ENCODE measurements around the gene FGD4. TPM values are rescaled to one million over a fixed set of nuclear protein-coding genes. Genes with fewer than 3 reads are reported as not detected.

The FGD4 gene
- polyA plus RNA-seq, 3 donors: 4.1 to 7.7 (median 5.7) TPM

- 65 to 83% (median 66%) methylated on average over 2 of the region's 2 CpGs for WGBS, 3 donors
- H3K27ac ChIP-seq (ENCODE audit: low read depth, low read length): no peak overlapping the region
These were observed 78.4 kb downstream of the FGD4 start for GRCh38 chr12:32477714-32478113.

- WGBS, 3 donors: 90 to 94% (median 93%) methylated on average over 7 of the region's 7 CpGs
- no peak overlapping the region for H3K27ac ChIP-seq (ENCODE audit: low read depth, low read length)
These were observed 78.8 kb downstream of the FGD4 start for GRCh38 chr12:32478166-32478565.

- 44 to 86% (median 79%) methylated on average over 5 of the region's 5 CpGs for WGBS, 3 donors
- no peak overlapping the region for H3K27ac ChIP-seq (ENCODE audit: low read depth, low read length)
These were observed 79.7 kb downstream of the FGD4 start for GRCh38 chr12:32478858-32479725.

DNA sequence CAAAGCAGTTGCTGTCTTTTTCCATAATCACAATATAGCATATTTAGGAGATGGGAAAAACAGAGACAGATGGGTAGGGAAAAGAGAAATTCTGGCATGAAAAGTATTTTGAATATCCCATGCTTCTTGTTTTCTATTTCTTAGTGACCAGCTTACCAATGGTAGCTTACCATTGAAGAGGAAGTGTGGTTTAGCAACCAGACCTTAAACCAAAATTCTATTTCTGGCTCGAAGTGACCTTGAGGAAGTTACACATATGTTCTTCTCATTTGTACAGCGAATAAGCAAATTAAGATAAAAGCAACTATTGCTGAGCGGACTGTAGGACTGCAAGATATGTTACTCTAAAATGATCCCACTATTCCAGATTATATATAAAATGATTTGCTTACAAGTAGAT, 82.9 kb downstream of the FGD4 start:
- no peak overlapping the region for H3K27ac ChIP-seq (ENCODE audit: low read depth, low read length)
- WGBS, 3 donors: 18 to 31% (median 27%) methylated on average over 3 of the region's 3 CpGs

- H3K27ac ChIP-seq (ENCODE audit: low read depth, low read length): no peak overlapping the region
These were observed 84.1 kb downstream of the FGD4 start for GRCh38 chr12:32483499-32483898.

DNA sequence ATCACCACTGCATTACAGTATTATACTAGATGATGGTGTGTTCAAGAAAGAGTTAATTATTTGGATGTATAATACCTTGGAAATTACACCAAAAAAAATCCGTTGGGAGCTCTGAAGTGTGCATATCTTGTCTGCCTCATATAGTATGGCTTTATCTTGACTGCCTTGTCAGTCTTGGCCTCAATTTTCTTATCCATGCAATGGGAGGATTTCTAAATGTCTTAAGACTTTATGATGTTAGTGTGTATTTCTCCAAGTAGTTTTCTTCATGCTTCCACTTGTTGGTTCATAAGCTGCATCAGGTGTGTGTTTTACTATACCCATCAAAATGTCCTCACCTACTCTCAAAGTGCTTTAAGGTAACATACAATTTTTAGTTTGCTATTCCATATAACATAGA, 84.6 kb downstream of the FGD4 start:
- 30 to 50% (median 41%) methylated on average over 1 of the region's 1 CpG for WGBS, 3 donors
- no peak overlapping the region for H3K27ac ChIP-seq (ENCODE audit: low read depth, low read length)

- H3K27ac ChIP-seq (ENCODE audit: low read depth, low read length): no peak overlapping the region
- 6 to 28% (median 18%) methylated on average over 2 of the region's 2 CpGs for WGBS, 3 donors
These were observed 86.8 kb downstream of the FGD4 start for GRCh38 chr12:32486158-32486557.

- H3K27ac ChIP-seq (ENCODE audit: low read depth, low read length): no peak overlapping the region
- WGBS, 3 donors: 34 to 77% (median 61%) methylated on average over 2 of the region's 2 CpGs
These were observed 88.8 kb downstream of the FGD4 start for GRCh38 chr12:32488132-32488531.

- no peak overlapping the region for H3K27ac ChIP-seq (ENCODE audit: low read depth, low read length)
- WGBS, 3 donors: 67 to 83% (median 73%) methylated on average over 2 of the region's 2 CpGs
These were observed 89.7 kb downstream of the FGD4 start for GRCh38 chr12:32489070-32489469.

GRCh38 chr12:32490801-32491200, 91.4 kb downstream of the FGD4 start:
- WGBS, 3 donors: 89 to 100% (median 94%) methylated on average over 2 of the region's 2 CpGs
- H3K27ac ChIP-seq (ENCODE audit: low read depth, low read length): no peak overlapping the region

GRCh38 chr12:32493282-32493681, 93.9 kb downstream of the FGD4 start:
- no peak overlapping the region for H3K27ac ChIP-seq (ENCODE audit: low read depth, low read length)
- WGBS, 3 donors: 56 to 71% (median 63%) methylated on average over 4 of the region's 4 CpGs

GRCh38 chr12:32494656-32495055, 95.3 kb downstream of the FGD4 start:
- H3K27ac ChIP-seq (ENCODE audit: low read depth, low read length): no peak overlapping the region

- no peak overlapping the region for H3K27ac ChIP-seq (ENCODE audit: low read depth, low read length)
These were observed 97.6 kb downstream of the FGD4 start for GRCh38 chr12:32496946-32497345.

DNA sequence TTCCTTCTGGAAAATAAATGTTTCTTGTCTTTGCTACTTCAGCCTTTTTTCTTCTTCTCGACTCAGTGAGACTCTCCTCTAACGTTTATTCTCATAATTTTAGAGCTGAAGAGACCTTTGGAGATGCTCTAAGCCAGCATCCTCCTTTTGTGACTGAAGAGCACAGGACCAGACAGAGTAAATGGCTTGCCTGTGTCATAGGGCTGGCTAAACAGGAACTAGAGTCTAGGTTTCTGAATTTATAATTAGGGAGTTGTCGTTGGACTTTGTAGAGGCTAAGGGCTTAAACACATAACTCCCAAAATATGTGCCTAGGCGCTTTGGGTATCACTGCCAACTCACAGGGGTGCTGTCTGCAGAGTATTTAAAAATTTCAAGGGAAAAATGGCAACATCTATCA, 98.5 kb downstream of the FGD4 start:
- H3K27ac ChIP-seq (ENCODE audit: low read depth, low read length): no peak overlapping the region
- WGBS, 3 donors: 61 to 84% (median 68%) methylated on average over 4 of the region's 4 CpGs

- no peak overlapping the region for H3K27ac ChIP-seq (ENCODE audit: low read depth, low read length)
- WGBS, 3 donors: 45 to 95% (median 86%) methylated on average over 6 of the region's 6 CpGs
These were observed 99.7 kb downstream of the FGD4 start for GRCh38 chr12:32499048-32499447.

- WGBS, 3 donors: 11 to 37% (median 26%) methylated on average over 6 of the region's 6 CpGs
- H3K27ac ChIP-seq (ENCODE audit: low read depth, low read length): no peak overlapping the region
These were observed 102.5 kb downstream of the FGD4 start for GRCh38 chr12:32501835-32502333.

- H3K27ac ChIP-seq (ENCODE audit: low read depth, low read length): no peak overlapping the region
- 14 to 18% (median 14%) methylated on average over 3 of the region's 3 CpGs for WGBS, 3 donors
These were observed 103.5 kb downstream of the FGD4 start for GRCh38 chr12:32502693-32503502.

DNA sequence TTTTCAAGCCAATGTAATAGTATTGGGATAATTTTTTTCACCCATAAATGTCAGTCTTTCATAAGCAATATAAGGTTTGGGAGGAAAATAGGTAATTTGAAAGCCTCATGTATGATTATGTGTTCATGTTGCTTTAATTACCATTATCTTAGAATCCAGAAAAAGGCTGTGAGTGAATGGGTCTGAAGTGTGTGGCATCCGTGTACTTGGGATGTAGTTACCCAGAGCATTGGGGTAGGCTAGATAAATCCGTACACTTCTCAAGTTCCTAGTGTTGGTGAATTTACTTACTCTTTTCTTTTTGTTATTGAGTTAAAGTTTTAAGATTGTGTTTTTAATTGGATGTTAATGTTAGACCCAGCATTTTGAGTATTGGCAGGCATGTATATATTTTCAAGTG, 104.4 kb downstream of the FGD4 start:
- WGBS, 3 donors: 85 to 98% (median 95%) methylated on average over 2 of the region's 2 CpGs
- no peak overlapping the region for H3K27ac ChIP-seq (ENCODE audit: low read depth, low read length)

DNA sequence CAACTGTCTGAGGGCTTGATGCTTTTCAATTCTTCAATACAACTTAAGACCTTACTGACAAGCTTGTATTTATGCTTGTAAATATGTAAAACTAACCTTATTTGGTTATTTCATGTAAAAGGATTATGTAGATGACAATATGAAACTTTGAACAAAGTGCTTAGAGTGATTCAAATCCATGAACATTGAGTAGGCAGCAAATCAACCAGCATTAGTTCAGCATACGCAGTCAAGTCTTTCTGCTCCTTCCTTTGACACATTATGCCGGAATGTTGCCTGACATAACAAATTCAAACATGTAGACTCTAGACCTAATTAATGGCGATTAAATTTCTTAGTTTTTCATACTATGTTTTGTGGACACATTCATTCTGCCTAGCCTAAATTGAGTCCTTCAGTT, 105.2 kb downstream of the FGD4 start:
- no peak overlapping the region for H3K27ac ChIP-seq (ENCODE audit: low read depth, low read length)
- WGBS, 3 donors: 81 to 91% (median 90%) methylated on average over 3 of the region's 3 CpGs

Data from adipose tissue (tissue), 3 donors.